ENCODE results near the gene LTO1.

DNA sequence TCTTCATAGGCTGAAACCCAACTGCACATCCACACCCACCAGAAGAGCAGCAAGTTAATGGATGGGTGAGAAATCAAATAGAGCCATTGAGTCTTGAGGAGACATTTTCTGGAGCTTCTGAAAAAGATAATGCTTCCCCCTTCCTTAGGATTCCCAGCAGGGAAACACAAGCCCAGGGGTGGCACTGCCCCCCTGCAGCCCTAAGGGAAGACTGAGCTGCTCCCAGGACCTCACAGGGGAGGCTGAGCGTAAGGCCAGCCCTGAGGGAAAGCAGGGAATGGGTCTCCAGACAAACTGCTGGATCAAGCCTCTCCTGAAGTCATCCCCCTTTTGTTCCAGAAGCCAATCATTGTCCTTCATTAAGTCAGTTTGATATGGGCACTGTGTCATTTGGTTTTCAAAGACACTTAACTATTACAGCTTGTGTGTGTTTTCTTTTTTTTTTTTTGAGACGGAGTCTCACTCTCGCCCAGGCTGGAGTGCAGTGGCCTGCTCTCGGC lies 15.1 kb downstream of the LTO1 start:
- TF ChIP-seq, protein P1, sequence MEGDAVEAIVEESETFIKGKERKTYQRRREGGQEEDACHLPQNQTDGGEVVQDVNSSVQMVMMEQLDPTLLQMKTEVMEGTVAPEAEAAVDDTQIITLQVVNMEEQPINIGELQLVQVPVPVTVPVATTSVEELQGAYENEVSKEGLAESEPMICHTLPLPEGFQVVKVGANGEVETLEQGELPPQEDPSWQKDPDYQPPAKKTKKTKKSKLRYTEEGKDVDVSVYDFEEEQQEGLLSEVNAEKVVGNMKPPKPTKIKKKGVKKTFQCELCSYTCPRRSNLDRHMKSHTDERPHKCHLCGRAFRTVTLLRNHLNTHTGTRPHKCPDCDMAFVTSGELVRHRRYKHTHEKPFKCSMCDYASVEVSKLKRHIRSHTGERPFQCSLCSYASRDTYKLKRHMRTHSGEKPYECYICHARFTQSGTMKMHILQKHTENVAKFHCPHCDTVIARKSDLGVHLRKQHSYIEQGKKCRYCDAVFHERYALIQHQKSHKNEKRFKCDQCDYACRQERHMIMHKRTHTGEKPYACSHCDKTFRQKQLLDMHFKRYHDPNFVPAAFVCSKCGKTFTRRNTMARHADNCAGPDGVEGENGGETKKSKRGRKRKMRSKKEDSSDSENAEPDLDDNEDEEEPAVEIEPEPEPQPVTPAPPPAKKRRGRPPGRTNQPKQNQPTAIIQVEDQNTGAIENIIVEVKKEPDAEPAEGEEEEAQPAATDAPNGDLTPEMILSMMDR (IDR thresholded peaks at IDR 0.05) = no peak
- no peak for TF ChIP-seq POLR2A (IDR thresholded peaks at IDR 0.05)

Measured in uterus (tissue), 2 donors.